Bone marrow (tissue), 2 donors: ENCODE results near the gene ANKRD27.
"Not testable (repeated sequence)": the region's sequence is repeated elsewhere in the genome, so short reads cannot be mapped to it uniquely, and the experiment has no call there.

Experiments used
- DNase-seq, 2 donors: peaks; one replicate each; lab custom pipeline; 2025; lab: John Stamatoyannopoulos, UW

Gene ANKRD27

DNA sequence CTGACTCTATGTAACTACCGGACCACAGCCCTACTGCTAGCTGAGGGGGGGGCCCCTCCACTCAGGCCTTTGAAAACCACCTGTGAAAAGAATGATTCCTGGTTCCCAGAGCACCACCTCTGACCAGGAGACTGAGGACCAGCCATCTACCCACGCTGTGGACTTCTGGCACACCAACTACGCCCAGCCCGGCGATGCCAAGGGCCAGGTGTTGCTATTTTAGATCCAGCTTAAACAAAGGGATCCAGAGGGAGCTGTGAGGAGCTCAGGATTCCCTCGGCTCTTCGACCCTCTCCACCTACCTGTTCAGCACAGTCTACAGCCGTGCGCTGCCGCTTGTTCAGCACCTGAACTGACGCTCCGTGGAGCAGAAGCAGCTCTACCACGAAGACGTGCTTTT is 71.0 kb downstream of the ANKRD27 start:
- no peak for DNase-seq

DNA sequence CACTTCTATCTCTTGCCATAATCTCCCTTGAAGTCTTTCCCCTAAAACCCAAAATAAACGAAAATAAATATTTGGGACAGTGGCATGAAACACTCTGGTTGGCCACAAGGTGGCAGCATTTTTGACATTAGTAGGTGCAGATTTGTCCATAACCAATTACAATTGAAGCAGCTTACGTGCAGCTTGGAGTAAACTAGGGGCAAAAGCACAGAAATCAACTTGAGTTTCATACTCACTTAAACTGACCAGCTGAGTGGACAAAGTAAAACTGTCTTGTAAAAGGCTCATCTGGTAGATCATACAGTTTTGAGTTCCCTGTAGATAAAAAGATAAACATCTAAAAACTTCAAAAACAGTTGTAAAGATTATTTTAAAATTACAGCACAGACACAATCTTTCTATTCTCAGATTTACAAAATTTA is 75.2 kb downstream of the ANKRD27 start:
- DNase-seq: peak in 1 of 2 donors; percentile 5

DNA sequence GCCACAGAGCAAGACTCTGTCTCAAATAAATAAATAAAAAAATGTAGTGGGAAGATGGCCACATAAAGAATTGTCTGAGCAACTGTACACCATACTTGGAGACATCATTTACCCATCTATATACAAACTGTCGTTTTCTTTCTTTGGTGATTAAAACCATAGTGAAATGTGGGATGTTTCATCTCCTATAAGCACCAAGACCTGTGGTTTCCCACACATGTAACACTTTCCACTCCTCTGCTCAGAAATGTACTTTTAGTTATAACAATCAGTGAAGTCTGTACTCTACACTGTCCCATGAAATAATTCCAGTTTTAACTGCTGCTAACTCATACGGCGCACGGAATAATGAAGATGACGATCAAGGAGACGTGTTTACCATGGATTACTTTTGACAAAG is 75.7 kb downstream of the ANKRD27 start:
- no peak for DNase-seq

DNA sequence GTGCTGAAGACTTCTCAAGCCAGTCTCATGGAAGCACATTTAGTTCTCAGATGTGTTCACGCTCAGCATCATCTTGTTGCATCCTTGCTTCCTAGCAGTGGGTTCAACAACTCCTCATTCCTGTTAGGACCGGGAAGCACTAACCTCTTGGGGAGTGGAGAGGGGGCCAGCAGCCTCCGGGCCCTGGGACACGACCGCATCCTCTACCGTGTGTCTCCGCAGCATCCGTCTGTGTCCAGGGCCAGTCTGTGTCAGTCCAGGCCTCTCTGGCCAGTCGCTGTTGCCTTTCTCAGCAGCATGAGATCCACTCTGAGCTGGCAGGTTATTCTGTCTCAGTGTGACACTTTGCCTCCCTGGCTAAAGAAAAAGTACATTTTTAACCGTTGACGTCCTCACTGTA is 77.0 kb downstream of the ANKRD27 start:
- no peak for DNase-seq

DNA sequence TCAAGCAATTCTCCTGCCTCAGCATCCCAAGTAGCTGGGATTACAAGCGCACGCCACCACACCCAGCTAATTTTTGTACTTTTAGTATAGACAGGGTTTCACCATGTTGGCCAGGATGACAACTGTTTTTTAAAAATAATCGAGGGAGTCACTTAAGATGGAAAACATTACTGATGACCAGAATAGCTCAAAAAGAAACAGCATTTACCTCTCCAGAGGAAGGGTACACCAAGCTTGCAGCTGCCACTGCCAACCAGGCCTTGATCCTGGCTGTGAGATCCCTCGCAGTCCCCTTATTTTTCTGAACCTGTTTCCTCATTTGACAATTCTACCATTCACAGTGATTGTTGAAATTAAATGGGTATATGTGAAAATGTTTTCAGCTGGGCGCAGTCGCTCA is 79.5 kb downstream of the ANKRD27 start:
- no peak for DNase-seq

DNA sequence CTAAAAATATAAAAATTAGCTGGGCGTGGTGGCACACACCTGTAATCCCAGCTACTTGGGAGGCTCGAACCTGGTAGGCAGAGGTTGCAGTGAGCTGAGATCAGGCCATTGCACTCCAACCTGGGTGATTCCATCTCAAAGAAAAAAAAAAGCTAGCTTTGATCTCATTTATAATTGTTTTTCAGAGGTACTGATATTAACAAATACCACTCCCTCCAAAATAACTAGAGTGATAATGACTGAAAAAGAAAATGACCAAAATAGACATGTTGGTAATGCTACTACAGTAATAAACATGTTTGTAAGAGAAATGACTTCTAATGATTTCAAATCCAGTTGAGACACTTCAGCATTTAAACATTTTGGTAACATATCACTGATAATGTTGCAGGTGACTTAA is 81.0 kb downstream of the ANKRD27 start:
- no peak for DNase-seq

DNA sequence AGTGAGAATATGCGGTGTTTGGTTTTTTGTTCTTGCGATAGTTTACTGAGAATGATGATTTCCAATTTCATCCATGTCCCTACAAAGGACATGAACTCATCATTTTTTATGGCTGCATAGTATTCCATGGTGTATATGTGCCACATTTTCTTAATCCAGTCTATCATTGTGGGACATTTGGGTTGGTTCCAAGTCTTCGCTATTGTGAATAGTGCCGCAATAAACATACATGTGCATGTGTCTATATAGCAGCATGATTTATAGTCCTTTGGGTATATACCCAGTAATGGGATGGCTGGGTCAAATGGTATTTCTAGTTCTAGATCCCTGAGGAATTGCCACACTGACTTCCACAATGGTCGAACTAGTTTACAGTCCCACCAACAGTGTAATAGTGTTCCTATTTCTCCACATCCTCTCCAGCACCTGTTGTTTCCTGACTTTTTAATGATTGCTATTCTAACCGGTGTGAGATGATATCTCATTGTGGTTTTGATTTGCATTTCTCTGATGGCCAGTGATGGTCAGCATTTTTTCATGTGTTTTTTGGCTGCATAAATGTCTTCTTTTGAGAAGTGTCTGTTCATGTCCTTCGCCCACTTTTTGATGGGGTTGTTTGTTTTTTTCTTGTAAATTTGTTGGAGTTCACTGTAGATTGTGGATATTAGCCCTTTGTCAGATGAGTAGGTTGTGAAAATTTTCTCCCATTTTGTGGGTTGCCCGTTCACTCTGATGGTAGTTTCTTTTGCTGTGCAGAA is 87.1 kb downstream of the ANKRD27 start:
- not testable (repeated sequence) for DNase-seq

DNA sequence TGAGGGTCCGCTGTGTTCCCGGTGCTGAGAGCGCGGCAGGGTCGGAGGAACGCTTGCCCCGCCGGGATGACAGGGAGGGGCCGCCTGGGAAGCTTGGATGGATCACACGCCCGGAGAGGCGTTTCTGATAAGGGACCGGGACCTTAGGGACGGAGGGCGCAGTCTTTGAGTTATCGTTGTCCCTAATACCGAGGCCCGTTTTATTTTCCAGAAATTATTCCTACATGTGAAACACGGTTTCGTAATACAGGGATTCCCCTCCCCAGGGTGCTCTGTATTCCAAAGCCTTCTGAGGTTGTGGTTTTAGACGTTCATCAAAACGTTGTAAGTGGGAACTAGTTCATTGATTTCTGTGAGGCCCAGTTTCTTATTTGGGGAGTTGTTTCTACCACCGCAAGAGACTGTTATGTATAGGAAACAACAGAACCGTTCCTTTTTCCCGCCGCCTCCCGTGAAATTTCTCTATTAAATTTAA is 93.2 kb downstream of the ANKRD27 start:
- no peak for DNase-seq

DNA sequence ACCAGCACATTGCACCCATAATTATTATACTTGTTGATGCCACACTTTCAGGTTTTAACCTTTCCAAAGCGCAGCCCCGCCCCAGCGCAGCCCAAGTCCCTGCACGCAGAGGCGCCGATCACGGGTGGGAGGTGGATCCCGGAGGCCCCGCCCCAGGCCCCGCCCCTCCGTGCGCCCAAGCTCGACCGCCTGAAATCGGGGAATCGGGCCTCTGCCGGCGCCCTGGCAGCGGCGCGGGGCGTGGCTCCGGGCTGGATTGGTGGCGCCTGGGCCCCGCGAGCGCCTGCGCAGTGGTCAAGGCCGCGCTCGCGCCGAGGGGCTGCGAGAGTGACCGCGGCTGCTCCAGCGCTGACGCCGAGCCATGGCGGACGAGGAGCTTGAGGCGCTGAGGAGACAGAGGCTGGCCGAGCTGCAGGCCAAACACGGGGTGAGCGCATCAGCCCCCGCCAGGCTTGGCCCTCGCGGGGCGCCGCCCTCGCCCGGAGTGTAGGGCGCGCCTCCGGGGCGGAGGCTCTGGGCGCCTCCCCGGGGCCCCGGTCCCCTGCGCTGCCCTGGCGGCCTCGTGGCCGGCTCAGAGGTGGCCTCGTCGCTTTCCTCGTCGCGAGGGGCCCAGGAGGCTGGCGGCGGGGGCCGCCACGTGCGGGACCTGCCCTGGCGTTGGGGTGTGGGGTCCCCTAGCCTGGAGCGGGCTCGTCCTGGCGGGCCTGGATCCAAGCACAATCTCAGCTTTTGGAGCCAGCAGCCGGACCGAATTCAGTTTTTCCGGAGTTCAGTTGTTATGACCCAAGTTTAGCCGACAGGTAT is 93.9 kb downstream of the ANKRD27 start, which contains the start of gene PDCD5:
TSS of gene PDCD5 (plus strand) at position 290 of the 804 bp plus-strand sequence. CDS start at position 362, 72 bp downstream.
- DNase-seq: peak; percentile 86 to 87

DNA sequence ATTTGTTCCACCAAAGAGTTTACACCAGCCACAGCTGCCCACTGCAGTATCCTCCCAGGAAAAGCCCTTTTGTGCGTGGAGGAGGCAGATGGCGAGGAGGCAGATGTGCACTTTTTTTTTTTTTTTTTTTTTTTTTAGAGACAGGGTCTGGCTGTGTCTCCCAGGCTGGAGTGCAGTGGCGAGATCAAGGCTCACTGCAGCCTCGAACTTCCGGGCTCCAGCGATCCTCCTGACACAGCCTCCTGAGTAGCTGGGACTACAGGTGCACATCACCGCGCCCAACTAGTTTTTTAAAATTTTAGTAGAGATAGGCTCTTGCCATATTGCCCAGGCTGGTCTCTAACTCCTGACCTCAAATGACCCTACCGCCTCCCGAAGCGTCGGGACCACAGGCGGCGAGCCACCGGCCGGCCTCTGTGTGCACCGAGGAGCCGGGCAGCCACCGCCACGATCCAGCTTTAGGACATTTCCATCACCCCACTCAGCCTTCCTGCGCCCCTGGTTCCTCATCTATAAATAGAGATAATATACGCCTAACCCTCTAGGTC is 94.6 kb downstream of the ANKRD27 start:
- DNase-seq: no peak

DNA sequence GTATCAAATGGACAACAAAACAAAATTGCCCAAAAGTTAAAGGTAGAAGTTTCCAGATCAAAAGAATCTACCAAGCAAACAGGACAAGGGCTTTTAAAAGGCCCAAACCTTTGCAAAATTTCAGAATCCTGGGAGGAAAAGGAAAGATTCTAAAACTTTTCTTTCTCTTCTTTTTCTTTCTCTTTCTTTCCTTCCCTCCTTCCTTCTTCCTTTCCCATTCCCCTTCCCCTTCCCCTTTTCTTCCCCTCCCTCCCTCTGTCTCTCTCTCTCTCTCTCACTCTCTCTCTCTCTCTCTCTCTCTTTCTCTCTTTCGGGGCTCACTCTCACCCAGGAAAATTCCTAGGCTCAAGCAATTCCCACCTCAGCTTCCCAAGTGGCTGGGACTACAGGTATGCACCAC is 98.2 kb downstream of the ANKRD27 start:
- DNase-seq: no peak

DNA sequence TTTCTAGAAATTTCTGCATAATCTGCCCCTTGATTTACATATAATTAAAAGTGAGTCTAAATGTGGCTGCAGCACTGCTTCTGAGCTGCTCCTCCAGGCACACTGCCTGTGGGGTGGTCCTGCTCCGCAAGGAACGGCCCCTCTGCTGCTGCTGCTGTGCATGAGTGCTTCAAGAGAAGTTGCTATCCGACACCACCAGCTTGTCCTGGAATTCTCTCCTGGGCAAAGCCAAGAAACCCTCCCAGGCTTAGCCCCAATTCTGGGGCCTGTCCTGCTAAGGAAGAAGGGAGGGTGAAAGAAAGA is 101.5 kb downstream of the ANKRD27 start:
- DNase-seq: no peak

DNA sequence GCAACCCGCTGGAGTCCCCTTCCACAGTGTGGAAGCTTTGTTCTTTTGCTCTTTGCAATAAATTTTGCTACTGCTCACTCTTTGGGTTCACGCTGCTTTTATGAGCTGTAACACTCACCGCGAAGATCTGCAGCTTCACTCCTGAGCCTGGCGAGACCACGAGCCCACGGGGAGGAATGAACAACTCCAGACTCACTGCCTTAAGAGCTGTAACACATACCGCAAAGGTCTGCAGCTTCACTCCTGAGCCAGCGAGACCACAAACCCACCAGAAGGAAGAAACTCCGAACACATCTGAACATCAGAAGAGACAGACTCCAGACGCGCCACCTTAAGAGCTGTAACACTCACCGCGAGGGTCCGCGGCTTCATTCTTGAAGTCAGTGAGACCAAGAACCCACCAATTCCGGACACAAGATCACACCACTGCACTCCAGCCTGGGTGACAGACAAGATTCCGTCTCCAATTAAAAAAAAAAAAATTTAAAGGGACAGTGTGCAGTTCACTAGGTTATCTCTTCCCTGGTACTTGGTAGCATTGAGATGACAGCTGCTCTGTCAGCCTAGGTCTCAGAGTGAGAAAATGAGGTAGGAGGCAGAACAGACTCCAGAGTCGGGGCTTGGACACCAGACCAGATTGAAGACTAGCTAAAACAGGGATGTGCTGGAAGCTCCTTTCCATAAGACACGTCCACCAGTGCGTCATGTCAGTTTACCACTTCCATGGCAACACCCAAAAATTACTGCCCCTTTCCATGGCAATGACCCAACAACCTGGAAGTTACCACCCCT is 102.1 kb downstream of the ANKRD27 start:
- not testable (repeated sequence) for DNase-seq

DNA sequence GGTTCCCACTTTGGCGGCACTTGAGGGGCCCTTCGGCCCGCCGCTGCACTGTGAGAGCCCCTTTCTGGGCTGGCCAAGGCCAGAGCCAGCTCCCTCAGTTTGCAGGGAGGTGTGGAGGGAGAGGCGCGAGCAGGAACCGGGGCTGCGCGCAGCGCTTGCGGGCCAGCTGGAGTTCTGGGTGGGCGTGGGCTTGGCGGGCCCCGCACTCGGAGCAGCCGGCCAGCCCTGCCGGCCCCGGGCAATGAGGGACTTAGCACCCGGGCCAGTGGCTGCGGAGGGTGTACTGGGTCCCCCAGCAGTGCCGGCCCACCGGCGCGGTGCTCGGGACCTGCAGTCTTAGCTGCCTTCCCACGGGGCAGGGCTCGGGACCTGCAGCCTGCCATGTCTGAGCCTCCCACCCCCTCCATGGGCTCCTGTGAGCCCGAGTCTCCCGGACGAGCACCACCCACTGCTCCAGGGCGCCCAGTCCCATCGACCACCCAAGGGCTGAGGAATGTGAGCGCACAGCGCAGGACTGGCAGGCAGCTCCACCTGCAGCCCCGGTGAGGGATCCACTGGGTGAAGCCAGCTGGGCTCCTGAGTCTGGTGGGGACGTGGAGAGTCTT is 103.4 kb downstream of the ANKRD27 start:
- not testable (repeated sequence) for DNase-seq

DNA sequence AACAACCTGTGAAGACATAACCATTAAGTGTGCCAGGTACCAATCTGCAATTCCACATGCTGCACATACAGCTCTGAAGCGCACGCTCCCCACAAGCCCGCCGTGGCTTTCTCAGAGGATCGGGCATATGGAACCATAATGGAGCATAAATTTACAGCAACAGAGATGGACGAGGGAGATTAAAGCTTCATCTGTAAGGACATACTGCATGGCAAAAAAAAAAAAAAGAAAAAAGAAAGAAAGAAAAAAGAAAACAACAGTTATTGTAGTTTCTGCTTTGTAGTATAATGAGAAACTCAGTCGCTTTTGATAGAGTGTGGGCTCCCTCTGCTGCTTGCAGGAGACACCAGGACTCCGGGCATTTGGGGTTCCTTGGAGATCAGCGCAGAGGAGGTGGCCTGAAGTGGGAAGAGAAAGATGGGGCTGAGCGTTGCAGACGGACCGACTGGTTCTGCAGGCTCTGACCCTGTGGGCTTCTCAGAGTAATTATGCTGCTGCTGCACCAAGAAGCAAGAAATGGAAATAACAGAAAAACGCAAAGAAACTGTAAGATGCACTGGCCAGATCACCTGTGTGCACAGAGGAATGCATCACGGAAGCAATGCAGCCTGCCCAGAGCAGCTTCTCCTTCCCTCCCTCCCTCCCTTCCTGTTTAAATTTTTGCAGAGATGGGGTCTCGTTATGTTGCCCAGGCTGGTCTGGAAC is 104.7 kb downstream of the ANKRD27 start:
- DNase-seq: peak in 1 of 2 donors; percentile 40

DNA sequence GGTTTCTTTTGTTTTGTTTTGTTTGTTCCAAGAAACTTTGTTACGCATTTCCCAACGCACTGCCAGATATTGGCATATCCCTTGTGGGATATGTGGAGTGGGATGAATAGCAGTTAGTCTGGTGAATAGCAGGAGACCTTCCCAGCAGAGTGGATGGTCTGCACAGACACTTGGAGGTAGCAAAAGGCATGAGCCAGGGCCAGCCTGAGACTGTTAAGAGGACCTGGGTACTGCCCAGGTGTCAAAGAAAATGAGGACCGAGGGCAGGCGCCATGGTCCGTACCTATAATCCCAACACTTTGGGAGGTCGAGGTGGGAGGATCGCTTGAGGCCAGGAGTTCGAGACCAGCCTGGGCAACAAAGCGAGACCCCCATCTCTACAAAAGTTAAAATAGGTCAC is 107.5 kb downstream of the ANKRD27 start:
- no peak for DNase-seq

DNA sequence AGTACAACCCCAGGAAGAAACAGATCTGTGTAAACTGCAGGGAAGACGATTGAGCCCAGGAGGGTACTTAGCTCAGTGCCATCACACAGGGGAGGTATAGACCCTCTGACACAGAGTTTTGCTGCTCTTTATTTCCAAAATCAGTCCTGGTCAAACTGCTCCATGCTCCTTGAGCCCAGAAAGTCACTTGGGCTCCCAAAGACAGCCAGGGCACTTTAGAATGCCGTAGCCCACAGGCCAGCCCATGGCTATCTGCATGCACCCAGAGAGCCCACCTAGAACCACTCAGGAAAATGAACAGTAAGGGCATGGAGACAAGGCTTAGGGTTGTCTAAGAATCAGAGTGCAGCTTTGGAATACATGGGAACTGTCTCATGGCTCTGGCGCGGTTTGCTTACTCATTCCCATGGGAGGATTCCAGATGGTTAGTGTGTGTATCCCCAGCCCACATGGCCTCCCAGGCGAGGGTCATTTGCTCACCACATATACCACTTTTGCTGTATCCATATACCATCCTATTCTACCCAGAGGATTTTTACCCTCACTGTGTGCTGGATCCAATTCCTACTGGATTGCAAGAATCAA is 108.6 kb downstream of the ANKRD27 start:
- no peak for DNase-seq

DNA sequence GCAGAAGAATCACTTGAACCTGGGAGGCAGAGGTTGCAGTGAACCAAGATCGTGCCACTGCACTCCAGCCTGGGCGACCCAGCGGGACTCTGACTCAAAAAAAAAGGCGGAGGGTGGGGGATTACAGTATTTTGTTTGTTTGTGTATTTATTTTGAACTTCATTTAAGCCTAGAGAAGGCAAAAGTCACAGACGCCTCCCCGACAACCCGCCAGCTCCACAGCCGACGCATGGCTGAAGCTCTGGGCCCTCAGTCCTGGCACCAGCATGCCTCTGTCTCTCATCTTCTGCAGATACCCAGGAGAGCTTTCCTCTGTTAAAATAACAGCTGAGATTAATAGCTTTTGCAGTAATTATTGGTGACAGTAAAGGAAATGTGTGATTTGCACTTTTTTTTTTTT is 111.2 kb downstream of the ANKRD27 start:
- DNase-seq: no peak

DNA sequence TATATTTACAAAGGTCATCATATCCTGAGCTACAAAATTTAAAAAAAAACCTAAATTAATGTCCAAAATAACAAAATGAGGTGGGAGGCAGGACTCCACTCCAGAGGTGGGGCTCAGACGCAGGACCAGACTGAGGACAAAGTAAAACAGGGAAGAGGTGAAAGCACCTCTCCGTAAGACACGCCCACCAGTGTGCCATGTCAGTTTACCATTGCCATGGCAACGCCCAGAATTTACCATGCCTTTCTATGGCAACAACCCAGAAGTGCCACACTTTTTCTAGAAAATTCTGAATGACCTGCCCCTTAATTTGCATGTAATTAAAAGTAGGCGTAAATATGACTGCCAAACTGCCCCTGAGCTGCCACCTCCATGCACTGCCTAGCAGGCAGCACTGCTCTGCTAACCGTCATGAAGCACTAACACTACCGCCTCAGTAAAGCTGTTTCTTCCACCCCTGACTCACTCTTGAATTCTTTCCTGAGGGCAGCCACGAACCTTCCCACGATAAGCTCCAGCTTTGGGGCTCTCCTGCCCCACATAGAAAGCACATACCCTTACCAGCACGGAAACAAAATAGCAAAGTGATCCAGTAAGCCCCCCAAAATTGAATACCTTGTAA is 116.3 kb downstream of the ANKRD27 start:
- no peak for DNase-seq

DNA sequence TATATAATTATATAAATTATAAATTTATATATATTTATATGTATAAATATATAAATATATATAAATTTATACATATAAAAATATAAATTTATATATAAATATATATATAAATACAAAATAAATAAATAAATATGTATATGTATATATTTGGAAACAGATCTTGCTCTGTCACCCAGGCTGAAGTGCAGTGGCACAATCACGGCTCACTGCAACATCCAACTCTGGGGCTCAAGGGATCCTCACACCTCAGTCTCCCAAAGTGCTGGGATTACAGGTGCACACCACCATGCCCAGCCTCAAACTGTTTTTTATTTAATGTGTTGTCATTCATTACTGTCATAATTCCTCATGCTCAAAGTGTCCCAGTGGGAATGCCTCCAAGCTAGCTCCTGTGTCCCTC is 119.2 kb downstream of the ANKRD27 start:
- DNase-seq: no peak
